Mucosa of stomach (tissue), 1 donor: Measurements from ENCODE around the gene KISS1.

Experiments
- H3K27me3 ChIP-seq: one replicate; pipeline ENCODE4 v1.7.0; 2013; ENCODE audit warnings: mild to moderate bottlenecking, low read length; ENCODE audit not compliant: control insufficient read depth, insufficient read depth
- H3K36me3 ChIP-seq: one replicate; pipeline ENCODE4 v1.7.0; 2013; ENCODE audit warnings: low read length; ENCODE audit not compliant: control insufficient read depth, insufficient read depth
- H3K4me1 ChIP-seq: one replicate; pipeline ENCODE4 v1.7.0; 2013; ENCODE audit warnings: mild to moderate bottlenecking, low read length; ENCODE audit not compliant: control insufficient read depth, insufficient read depth
- H3K4me3 ChIP-seq: one replicate; pipeline ENCODE4 v1.7.0; 2013; ENCODE audit warnings: low read length
- H3K9ac ChIP-seq: one replicate; pipeline ENCODE4 v1.7.0; 2013; ENCODE audit warnings: mild to moderate bottlenecking, low read length, moderate library complexity
- H3K9me3 ChIP-seq: one replicate; pipeline ENCODE4 v1.7.0; 2013; ENCODE audit warnings: mild to moderate bottlenecking, low read length, moderate library complexity; ENCODE audit not compliant: control insufficient read depth
- donor health status: Pancreatic carcinoma.

The KISS1 gene

DNA sequence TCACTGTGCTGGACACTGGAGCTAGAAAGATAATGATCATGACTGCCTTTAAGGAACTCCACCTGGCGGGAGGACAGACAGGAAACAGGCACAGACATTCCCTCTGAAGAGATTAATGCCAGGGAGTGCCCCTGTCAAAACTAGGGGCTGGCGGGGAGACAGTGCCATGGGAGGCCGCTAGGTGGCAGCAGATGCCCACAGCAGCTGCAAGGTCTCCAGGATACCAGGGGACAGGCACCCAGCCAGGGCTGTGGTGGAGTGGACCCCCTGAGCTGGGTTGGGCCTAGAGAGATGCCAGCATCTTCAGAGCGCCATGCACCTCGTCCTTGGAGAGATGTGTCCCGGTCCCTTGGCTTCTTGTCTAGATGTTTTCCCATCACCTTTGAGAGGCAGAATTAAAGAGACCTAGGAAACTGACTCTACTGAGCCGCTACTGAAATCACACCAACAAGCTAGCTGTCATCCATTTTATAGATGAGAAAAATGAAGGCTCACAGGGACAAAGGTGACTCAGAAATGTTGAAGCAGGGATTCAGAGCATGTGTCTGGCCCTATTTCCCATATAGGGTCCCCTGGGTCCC, 33.7 kb downstream of the KISS1 start:
- Histone ChIP-seq H3K9ac (no peak overlapping the region), H3K4me1 (peaks cover 9% of the 10 kb centered on the region), H3K9me3 (no peaks in the 10 kb centered on the region), H3K36me3 (no peaks in the 10 kb centered on the region), H3K27me3 (peaks cover 7% of the 10 kb centered on the region), H3K4me3 (no peak overlapping the region)

DNA sequence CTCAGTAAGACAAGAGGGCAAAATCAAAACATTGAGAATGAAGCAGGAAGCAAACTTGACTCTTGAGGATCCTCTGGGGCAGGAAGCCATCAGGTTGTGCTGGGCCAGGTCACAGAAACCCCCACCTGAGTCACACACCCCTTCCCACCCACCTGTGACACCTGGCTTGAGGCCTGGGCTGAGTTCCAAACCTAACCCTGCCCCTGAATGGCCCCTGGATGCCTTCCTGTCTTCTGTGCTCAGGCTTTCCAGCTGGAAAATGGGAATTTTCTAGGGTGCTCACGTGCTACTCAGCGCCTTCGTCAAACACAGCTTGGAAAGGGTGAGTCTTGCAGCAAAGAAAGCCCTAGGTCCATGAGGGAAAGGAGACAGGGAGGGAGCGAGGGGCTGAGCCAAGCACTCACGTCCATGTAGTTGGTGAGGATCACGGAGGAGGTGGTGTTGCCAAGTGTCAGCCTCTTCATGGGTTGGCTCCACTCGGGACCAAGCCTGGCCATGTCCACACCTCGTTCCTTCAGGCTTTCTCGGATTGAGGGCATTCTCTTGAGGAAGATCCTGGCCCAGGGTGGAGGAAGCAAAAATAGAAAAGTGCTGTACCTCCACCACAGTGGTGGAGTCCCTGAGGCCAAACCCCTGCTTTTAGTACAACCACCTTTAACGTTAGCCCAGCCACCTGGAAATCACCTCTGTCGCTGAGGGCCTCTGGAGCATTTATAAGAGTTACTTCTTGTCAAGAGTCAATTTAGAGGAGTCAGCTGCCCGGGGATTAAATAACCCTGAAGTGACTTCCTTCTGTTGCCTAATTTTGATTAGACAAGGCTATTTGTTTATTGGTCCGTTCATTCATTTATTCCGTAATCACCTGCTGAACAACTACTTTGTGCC, 34.4 kb downstream of the KISS1 start:
- H3K36me3 ChIP-seq, result no peaks in the 10 kb centered on the region
- peaks cover 7% of the 10 kb centered on the region for H3K27me3 ChIP-seq
- no peaks in the 10 kb centered on the region for H3K9me3 ChIP-seq
- H3K9ac ChIP-seq, result no peak overlapping the region
- no peak overlapping the region for H3K4me3 ChIP-seq
- H3K4me1 ChIP-seq, result peaks cover 9% of the 10 kb centered on the region

DNA sequence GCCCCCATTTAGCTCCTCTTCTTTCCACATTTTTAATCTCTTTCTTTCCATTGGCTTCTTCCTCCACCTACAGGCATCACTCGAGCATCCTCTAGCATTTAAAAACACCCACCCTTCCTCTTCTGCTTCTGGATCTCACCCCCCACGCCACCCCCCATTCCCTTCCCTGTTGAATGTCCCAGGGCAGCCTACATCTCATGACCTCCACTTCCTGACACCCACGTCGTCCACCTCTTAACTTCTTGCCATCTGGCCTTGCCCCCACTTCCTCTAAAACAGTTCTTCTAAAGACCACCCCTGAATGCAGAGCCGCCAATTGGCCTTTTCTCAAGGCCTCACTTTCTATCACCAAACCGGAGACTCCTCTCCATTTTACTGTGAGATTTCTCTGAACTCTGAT, 38.3 kb downstream of the KISS1 start:
- Histone ChIP-seq H3K4me3 (no peak overlapping the region), H3K27me3 (peaks cover 10% of the 10 kb centered on the region), H3K4me1 (peaks cover 9% of the 10 kb centered on the region), H3K9ac (no peak overlapping the region), H3K9me3 (no peaks in the 10 kb centered on the region), H3K36me3 (no peaks in the 10 kb centered on the region)

DNA sequence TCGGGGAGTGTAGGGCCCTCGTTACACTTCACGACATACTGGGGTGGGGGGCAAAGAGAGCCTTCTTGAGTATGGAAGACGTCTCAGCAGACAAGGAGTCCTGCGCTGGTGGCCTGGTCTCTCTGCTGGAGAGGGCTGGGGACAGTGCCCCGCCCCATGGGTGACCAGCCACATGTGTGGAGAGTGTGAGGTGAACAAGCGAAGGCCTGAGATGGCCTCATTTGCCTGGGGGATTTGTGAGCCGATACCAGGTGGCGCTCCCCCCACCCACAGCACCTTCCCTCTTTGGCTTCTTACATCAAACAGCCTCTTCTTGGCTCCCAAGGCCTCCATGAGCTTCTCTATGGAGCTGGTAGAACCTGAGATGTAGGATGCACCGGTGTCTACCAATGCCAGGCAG, 40.4 kb downstream of the KISS1 start:
- no peaks in the 10 kb centered on the region for H3K36me3 ChIP-seq
- no peaks in the 10 kb centered on the region for H3K9me3 ChIP-seq
- no peaks in the 10 kb centered on the region for H3K4me1 ChIP-seq
- H3K4me3 ChIP-seq, result no peak overlapping the region
- peaks cover 17% of the 10 kb centered on the region for H3K27me3 ChIP-seq
- H3K9ac ChIP-seq, result no peak overlapping the region

DNA sequence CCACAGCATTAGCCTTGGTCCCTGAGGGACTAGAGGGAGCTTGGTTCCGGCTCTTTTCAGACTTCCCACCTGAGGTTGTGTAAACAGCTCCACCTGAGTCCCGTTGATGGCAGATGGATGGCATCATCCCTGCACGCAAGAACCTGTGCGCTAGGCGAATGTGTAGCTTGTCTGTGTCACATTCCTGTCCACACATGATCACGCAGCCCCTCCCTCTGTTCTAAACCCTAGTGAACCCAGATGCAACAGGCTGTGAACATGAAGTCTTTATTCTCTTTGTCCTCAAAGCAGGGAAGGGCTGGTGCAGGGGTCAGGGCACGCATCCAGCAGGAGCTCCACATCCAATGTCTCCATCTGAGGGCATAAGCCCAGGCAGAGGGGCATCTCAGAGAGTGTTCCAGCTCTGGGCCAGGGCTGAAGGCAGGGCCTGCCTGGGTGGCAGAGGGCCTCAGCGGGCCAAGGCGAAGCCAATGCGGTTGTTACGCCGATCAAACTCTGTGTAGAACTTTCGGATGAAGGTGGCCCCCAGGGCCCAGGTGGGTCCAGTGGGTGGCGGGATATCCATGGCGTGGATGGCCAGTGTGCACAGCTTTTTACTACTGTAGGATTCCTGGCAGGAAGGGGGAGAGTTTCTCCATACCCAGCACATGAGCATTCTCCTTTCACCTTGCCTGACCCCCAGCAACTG, 41.6 kb downstream of the KISS1 start:
- H3K27me3 ChIP-seq, result peaks cover 17% of the 10 kb centered on the region
- no peaks in the 10 kb centered on the region for H3K9me3 ChIP-seq
- no peaks in the 10 kb centered on the region for H3K4me1 ChIP-seq
- no peak overlapping the region for H3K9ac ChIP-seq
- H3K36me3 ChIP-seq, result no peaks in the 10 kb centered on the region
- H3K4me3 ChIP-seq, result no peak overlapping the region

DNA sequence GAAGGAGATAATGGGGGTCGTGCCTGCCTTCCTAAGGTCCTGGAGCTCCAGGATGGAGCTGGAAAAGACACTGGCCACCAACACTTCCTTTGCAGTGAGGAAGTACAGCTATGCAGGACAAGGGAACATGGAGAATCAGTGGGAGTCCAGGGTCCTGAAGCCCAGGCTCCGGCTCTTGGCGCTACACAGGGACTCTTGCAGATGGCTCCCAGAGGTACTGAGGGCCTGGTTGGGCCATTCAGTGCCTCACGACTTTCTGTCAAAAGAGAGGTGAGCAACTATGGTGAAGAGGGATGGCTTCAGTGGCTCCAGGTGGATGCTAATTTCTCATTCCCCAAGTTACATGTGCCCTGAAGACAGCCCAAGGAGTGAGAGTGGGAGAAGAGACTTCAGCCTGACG, 42.6 kb downstream of the KISS1 start:
- H3K4me1 ChIP-seq, result no peaks in the 10 kb centered on the region
- no peak overlapping the region for H3K9ac ChIP-seq
- no peaks in the 10 kb centered on the region for H3K36me3 ChIP-seq
- H3K27me3 ChIP-seq, result peaks cover 17% of the 10 kb centered on the region
- no peaks in the 10 kb centered on the region for H3K9me3 ChIP-seq
- no peak overlapping the region for H3K4me3 ChIP-seq

DNA sequence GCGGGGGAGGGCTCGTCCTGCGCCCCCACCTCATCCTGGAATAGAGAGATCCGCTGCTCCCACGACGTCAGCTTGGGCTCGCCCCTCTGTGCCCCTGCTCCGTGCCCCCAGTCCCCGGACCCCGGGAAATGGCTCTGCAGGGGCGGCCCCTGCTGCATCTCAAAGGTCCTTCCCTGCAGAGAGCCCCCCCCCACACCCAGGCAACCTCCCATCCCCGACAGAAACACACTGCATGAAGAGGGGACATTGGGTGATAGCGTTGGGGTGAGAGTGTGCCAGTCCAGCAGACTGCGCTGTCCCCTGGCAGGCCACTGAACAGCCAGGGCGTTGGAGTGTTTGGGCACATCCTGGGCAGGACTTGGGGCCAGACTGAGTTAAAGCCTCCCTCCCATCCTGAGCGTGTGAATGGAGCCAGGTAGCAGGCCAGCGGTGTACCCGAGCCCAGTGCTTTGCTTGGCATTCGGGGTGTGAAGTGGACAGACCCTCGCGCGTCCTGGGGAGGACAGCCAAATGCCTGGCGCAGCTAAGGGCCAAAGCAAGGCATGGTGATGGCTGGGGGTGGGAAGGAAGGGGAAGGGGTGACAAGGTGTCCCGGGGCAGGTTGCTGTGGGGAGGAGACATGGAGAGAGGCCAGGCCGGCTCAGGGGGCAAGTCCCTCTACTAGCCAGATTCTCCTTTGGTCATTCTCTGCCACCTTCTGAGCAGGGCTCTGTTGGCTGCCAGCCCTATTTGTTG, 43.8 kb downstream of the KISS1 start:
- Histone ChIP-seq H3K36me3 (no peaks in the 10 kb centered on the region), H3K4me1 (no peaks in the 10 kb centered on the region), H3K9ac (peak overlapping the region; percentile 50), H3K9me3 (no peaks in the 10 kb centered on the region), H3K4me3 (no peak overlapping the region), H3K27me3 (peaks cover 17% of the 10 kb centered on the region)

DNA sequence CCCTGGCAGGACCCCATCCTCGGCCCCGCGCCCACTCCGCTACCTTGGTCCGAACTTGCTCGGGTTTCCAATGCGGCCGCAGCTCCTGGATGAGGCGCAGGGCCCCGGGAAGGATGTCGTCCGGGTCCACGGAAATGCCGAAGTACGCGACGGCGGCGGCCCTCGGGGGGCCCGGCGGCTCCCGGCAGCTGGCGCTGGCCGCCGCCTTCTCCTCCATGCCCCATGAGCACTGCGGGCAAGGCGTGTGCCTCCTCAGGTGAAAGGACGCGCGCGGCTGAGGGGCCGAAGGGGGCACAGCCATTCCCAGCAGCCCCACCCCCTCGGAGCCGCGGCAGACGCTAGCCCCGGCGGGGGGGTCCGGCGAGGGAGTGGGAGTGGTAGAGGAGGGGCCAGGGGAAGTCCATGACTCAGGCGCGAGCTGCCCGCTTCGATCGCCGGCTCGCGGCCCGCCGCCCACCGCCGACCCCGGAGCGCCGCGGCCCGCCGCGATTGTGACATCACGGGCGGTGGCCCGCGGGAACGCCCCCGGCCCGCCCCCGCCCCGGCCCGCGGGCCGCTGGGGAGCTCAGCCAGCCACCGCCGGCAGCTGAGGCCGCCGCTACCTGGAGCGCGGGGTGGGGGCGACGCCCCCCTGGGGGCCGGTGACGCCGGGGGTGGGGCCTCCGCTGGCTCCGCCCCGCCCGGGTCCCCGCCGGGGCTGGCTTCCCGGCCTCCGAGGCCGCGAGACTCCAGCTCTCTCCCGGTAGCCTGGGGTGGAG, 44.6 kb downstream of the KISS1 start, which contains the start of gene ETNK2:
ETNK2 (minus strand) TSS at position 493 of the 758 bp plus-strand sequence; CDS start at position 301, 192 bp downstream.
- H3K9ac ChIP-seq, result peak within 1 kb of the TSS; percentile 50
- no peaks in the 10 kb centered on the region for H3K9me3 ChIP-seq
- no peaks in the 10 kb centered on the region for H3K36me3 ChIP-seq
- H3K4me1 ChIP-seq, result no peaks in the 10 kb centered on the region
- no peak within 1 kb of the TSS for H3K4me3 ChIP-seq
- peaks cover 17% of the 10 kb centered on the region for H3K27me3 ChIP-seq

DNA sequence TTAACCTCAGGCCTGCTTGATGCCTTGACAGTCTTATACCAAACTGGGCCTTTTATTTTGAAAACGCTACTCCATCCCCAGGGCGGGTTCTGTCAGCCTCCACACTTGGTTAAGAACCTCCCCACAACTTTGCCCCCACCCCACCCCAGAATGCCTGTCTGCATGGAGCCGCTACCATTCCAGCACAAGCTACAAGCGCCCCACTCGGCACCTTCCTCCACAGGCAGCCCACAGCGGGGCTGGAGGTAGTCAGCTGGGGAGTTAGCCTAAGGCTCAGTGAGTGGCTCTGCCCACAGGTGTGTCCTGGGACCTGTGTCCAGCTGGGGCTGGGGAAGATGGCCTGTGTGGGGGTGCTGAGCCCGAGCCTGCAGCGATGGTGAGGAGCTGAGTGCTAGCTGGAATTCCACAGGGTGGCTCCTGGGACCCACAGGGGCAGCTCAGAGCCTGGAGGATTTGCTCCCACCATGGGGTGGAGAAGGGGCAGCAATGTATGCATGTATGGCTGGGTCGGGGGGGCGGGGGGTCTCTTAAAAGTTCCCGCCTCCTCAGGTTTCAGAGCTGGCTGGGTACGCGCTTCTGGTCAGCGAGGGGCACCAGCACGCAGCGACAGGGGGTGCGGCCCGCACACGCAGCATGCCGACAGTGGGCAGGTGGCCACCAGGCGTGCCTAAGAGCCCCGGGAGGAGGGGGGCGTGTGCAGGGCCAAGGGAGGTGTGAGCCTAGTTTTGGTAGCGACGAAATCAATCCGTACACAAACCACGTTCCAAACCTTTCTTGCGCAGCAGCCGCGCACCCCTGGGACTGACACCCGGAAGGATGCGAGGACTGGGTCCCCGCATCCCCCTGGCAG, 45.4 kb downstream of the KISS1 start:
- H3K27me3 ChIP-seq, result peaks cover 17% of the 10 kb centered on the region
- H3K9ac ChIP-seq, result no peak overlapping the region
- no peak overlapping the region for H3K4me3 ChIP-seq
- H3K9me3 ChIP-seq, result no peaks in the 10 kb centered on the region
- H3K4me1 ChIP-seq, result no peaks in the 10 kb centered on the region
- no peaks in the 10 kb centered on the region for H3K36me3 ChIP-seq

DNA sequence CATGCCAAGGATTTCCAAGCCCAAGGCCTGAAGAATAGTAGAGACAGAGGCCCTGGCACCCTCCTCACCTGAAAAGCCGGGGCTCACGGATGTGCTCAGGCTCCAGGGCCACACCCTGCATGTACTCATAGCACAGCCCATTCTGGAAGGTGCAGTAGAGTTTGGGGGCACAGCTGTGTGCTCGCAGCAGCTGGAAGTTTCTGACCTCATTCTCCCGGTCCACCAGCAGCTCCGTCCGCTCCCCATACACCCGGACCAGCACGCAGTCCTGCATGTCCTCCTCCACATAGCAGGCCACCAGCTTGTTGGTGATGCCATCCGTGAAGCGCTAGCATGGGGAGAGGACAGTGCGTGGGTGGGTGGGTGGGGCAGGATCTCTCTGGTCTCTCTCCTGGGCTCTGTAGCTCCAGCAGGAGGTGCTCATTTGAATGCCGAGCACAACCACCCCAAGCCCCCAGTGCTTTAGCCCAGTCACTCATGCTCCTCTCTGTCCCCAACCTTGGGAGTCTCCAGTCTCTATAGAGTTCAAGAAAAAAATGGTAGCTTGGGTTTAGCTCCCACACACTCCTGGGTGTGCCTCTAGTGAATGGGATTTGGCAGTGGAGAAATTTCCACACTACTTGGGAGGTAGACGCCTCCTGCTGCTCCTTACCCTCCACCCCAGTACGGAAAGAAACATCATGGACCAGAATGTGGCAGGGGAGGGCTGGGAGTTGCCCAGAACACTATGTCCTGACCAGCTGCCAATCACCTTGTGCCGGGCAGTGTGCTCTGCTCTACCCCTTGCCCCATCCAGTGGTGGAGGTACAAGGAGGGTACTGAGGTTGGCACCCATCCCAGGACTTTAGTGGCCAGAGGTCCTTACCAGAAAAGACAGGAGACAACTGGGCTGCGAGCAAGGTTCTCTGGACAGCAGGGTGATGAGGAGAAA, 46.4 kb downstream of the KISS1 start:
- Histone ChIP-seq H3K9ac (no peak overlapping the region), H3K4me1 (no peaks in the 10 kb centered on the region), H3K27me3 (peaks cover 15% of the 10 kb centered on the region), H3K36me3 (no peaks in the 10 kb centered on the region), H3K4me3 (no peak overlapping the region), H3K9me3 (no peaks in the 10 kb centered on the region)
